ENCODE measurements around the gene SCRT2.
"Not testable (repeated sequence)": the region's sequence is repeated elsewhere in the genome, so short reads cannot be mapped to it uniquely, and the experiment has no call there.

The SCRT2 gene

DNA sequence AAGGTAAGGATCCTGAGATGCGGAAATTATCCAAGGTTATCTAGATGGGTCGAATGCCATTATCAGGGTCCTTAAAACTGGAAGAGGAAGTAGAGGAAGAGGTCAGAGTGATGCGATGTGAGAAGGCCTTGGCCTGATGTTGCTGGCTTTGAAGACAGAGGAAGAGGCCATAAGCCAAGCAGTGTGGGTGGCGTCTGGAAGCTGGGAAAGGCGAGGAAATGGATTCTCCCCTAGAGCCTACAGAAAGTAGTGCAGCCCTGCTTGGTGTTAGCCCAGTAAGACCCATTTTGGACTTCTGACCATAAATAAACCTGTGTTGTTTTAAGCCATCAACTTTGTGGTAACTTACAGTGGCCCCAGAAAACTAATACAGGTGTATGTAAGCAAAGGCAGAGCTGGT lies 24.6 kb downstream of the SCRT2 start:
- DNase-seq, result no peak

DNA sequence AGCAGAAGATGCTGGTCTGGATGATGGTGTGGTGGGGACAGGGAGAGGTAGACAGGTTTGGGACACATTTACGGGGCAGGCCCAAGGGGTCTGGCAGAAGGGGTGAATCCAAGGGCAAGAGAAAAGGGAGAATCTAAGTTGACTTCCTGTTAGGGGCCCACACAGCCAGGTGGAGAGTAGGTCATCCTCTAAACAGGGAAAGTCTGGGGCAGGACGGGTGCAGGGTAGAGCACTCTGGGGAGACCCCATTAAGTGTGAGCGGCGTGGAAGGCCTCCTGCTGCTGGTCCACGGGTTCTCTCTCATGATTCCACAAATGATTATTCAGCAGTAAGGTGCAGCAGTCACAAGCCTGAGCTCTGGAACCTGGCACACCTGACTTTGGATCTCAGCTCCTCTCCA lies 25.3 kb downstream of the SCRT2 start:
- no peak for DNase-seq

DNA sequence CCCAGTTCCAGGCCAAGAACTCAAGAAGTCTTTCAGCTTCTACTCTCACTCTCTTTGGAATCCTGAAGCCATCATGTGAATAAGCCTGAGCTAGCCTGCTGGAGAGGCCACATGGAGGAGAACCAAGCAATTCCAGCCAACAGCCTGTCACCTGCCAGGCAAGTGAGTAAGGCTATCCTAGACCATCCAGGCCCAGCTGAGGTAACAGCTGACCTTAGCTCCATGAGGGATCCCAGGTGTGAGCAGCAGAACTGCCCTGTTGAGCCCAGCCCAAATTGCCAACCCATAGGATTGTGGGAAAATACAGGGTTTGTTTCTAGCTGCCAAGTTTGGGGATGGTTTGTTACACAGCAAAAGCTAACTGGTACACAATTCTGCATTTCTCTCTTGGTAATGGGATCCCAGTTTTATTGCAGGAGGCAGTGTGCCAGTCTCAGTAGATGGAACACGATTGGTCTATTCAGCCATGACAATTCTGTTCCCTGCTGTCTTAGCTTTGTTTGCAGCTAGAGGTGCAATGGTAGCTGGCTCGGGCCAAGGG lies 28.1 kb downstream of the SCRT2 start:
- no peak for DNase-seq

DNA sequence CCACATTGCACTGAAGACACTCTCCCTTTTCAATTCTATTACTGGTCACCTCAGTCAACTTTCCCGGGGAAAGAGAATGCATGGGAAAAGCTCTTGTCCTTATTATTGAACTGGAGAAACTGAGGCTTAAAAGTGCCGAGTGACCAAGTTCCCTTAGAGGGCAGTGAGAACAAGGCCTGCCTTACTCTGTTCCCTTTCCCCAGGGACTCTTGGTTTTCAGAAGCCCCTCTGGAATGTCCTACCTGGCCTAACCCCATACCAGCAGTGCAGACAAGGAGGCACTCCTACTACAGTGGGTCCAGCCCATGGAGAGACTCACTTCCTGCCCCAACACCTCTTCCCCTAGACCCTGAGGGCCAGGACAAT lies 28.8 kb downstream of the SCRT2 start:
- no peak for DNase-seq

DNA sequence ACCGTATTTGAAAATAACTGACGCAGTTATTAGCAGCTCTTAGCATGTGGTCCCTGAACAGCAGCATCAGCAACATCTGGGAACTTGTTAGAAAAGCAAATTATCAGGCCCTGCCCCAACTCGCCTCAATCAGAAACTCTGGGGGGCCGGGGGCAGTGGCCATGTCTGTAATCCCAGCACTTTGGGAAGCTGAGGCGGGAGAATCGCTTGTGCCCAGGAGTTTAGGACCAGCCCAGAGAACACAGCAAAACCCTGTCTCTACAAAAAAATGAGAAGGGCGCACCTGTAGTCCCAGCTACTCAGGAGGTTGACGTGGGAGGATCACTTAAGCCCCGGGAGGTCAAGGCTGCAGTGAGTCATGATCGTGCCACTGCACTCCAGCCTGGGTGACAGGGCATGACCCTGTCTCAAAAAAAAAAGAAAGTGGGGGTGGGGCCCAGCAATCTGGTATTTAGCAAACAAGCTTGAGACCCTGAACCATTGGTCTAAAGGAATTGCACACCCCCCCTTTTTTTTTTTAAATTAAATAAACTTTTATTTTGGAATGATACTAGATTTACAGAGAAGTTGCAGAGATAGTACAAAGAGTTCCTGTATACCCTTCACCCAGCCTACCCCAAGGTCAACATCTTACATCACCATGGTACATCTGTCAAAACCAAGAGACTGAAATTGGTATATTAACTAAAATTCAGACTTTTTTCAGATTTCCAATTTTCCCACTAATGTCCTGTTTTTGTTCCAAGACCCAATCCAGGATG lies 29.3 kb downstream of the SCRT2 start:
- no peak for DNase-seq

DNA sequence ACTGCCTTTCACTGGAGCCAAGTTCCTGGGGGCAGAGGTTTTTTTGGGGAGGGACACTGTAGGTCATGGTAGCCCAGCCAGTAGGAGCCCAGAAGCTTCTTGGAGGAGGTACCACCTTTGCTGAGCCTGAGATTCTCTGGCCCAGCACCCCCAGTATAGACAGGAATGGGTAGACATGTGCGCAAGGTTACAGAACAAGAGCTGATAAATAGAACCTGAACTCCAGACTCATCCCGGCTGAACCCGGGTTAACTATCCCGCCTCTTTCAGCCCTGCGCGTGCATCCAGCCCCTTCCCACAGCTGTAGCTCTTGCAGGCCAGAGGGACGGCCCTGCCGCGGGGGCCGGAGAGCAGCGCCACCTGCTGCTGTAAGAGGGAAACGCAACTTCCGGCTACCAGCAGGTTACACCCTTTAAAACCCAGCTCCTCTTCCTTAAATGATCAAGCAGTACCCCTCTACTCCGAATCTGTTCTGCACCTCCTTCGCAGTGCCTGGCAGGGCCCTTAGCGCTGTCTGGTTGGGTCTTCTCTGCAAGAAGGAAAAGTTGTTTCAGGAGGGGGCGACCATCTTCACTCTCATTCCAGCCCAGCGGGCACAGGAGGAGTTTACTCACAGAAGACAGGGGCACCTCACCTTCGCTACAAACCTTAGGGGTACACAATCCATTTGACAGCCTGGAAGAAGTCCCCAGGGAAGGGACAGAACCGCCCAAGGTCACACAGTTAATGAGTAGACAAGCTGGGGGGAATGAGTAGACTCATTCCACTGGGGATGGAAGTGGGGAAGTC lies 30.1 kb downstream of the SCRT2 start:
- peak; percentile 58 for DNase-seq

DNA sequence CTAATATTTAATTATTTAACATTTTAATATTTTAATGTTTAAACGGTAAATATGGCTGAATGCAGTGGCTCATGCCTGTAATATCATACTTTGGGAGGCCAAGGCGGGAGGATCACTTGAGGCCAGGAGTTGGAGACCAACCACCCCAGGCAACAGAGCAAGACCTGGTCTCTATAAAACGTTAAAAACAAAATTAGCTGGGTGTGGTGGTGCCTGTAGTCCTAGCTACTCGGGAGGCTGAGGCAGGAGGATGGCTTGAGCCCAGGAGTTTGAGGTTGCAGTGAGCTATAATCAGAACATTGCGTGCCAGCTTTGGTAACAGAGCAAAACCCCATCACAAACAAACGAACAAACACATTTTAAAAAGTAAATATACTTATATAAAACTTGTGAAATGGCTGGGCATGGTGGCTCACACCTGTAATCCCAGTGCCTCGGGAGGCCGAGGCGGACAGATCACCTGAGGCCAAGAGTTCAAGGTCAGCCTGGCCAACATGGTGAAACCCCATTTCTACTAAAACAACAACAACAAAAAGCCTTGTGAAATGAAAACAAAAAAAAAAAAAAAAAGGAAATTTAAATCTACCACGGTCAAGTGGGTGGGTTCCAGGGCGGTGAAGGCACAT lies 30.8 kb downstream of the SCRT2 start:
- DNase-seq, result no peak

DNA sequence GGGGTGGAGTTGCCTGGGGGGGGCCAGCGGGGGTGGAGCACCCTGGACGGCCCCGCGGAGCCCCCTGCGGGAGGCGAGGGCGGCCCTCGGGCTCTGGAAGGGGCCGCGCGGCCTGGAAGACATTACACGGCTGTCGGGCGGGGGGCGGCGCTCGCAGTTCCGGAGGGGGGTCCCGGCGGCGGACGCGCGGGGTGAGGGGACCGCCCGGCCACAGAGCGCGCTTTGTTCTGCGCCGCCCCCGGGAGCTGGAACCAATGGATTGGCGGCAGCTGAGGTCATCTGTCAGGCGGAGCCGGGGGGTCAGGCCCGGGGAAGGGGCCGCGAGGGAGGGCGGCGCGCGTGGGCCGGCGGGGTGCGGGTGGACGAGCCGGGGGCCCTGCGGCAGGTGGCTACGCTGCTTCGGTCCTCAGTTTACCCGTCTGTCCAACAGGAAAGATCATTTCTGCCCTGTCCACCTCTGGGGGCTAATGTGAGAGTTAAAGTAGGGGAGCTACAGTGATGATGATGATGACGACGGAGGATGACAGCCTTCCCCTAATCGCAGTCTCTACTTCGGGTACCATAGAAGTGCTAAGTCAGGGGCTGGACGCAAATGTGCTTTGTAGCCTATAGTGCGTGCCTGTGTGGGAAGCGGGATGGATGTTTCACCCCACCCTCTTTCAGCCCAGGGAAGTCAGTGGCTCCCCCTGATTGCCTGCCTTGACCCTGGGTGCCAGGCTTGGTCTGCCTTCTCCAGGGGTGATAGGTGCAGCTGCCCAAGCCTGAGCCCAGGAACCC lies 33.0 kb downstream of the SCRT2 start:
- no peak for DNase-seq

DNA sequence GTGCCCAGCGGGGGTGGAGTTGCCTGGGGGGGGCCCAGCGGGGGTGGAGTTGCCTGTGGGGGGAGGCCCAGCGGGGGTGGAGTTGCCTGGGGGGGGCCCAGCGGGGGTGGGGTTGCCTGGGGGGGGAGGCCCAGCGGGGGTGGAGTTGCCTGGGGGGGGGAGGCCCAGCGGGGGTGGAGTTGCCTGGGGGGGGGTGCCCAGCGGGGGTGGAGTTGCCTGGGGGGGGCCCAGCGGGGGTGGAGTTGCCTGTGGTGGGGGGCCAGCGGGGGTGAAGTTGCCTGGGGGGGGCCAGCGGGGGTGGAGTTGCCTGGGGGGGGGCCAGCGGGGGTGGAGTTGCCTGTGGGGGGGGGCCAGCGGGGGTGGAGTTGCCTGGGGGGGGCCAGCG lies 33.6 kb downstream of the SCRT2 start:
- DNase-seq, result not testable (repeated sequence)

DNA sequence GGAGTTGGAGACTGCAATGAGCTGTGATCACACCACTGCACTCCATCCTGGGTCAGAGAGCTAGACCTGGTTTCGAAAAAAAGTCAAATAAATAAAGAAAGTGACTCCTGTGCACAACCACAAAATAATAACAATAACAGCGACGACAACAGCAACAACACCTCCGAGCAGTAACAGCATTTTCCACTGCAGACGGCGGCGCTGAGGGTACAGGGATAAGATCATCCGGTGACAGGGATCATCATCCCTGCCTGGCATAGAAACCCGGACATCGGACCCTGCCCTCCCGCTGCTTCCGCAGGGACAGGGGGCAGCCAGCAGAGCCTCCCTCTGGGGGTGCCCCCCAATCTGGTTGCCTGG lies 34.1 kb downstream of the SCRT2 start:
- DNase-seq, result no peak

DNA sequence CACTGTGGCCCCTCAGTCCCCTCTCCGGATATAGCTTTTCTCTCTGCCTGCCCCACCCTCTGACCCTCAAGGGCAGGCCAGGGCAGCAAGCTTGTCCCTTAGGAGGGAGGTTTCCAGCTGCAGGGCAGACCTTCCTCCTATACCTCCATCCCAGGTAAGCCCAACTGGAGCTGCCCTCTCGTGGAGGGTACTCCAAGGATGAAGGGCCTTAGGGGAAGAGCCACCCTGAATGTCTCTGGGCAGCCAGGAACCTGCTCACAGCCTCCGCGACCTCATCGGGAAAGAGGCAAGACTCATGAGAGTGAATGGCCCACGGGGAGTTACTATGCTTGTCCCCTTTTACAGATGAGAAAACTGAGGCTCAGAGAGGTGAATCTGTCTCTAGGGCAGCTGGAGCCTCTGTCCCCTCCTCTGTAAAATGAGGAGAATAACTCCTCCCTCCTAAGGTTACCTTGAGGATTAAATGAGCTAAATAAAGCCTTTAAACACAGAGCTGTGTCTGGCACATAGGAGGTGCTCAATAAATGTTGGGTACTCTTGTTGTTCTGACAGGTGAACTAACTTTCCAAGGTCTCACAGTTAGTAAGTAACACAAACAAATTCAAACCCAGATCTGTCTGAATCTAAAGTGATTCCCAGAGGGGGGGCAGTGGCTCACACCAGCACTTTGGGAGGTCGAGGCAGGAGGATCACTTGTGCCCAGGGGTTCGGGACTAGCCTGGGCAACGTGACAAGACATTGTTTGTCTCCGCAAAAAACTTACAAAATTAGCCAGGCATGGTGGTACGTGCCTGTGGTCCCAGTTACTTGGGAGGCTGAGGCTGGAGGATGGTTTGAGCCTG lies 34.7 kb downstream of the SCRT2 start:
- no peak for DNase-seq

DNA sequence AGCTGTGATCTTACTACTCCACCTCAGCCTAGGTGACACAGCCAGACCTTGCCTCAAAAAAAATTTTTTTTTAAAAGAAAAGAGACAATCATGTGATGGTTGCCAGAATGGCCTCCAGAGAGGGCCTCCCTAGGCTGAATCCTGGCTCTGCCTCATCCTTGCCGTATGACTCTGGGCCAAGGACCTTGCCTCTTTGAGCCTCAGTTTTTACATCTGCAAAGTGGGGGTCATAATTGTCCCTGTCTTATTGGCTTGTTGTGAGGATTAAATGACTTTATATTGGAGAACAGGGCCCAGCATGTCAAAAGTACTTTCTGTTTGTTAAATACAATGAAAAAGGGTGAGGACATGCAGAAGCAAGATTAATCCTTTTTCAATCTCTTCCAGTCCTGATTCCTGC lies 37.0 kb downstream of the SCRT2 start:
- no peak for DNase-seq

DNA sequence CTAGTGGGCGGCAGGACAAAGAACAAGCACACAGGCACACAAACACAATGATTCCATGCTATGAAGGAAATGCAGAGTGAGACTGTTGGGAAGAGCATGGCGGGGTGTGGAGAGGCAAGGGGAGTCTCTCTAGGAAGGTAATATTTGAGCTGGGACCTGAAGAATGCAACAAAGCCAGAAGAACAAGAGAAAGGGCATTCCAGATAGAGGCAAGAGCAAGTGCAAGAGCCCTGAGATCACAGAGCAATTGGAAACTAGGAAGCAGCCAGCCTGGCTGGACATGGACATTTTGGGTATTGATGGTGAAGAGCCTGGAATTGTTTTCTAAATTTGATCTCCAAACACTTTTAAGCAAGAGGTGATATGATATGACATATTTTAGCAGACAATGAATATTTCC lies 38.0 kb downstream of the SCRT2 start:
- no peak for DNase-seq

DNA sequence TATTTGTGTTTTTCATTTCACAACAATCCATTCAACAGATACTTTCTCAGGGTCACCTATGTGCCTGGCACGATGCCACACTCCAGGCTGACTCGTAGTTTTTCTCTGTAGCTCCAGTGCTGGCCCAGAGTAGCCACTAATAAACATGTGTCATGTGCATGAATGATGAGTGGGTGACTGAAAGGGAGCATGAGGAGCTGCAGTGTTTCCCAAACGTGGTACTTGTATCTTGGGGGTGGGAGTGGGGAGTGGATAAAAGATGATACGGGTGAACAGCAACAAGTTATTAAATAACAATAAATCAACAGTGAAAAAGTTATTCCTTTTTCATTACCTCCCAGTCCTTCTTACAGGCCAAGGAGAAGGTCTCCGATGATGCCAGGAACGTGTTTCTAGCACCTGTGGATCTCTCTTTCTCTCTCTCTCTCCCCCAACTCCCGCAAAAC lies 39.7 kb downstream of the SCRT2 start:
- no peak for DNase-seq

DNA sequence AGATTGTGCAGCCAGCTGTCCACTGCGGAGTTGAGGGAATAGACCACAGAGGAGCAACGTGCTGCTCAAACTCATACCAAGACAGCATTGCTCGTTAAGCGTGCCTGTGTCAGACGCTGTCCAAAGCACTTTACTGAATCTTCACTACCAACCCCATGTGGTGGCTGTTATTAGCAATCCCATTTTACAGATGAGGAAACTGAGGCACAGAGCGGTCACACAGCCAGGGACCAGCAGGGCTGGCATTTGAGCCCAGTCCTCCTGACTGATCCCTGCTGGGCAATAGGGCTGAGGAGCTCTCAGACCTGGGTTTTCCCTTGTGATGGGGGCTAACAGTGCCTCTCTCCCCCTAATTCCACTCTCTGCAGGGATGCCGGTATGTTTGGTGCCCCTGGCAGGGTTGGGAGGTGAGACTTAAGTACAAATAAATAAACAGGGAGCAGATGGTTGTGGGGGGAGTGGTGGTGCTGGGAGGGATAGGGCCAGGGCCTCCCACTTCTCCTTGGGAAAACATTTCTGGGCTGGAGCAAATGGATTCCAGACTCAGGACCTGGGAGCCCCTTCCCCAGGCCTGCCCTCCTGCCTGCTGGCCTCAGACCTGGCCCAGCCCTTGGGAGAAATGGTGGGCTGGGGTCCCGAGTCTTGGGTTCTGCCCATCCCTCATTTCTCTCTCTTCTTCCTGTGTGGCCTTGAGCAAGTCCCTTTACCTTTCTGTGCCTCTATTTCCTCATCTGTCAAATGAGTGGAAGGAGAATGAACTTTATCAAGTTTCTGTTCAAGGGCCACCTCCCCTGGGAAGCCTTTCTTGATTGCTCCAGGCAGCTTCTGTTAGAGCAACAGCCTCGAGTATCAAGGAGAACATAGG lies 40.3 kb downstream of the SCRT2 start:
- DNase-seq, result no peak

DNA sequence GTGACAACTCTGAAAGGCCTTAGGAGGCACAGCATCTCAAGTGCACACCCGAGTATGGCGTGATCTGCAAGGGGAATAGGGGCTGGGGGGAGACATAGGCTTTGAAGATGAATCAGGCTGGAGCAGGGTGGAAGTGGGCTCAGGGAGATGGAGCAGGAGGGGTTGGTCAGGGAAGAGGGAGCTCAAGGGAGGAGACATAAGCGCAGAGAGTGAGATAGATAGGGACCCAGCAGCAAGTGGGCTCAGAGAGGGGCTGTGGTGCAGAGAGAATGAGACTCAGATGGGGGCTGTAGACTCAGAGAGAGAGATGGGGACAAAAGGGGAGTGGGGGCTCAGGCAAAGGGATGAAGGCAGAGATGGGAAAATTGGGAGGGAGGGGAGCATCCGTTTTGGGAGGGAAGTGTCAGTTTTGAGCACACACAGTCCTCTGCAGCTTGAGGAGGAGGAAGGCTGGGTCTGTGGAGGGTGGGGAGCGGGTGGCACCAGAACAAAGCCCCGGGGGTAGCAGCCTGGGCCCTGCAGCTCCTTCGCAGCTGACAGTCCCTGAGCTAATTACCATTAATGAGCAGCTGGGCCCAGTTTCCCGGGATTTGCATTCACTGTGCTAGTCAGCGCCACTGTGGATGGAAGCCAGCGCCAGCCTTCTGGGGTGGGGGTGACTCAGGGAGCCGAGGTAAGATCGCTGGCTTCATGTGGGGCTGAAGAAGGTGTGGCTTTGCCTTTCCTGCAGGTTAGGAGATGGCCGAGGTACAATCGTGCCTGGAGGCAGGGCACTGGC lies 41.3 kb downstream of the SCRT2 start:
- DNase-seq, result no peak

DNA sequence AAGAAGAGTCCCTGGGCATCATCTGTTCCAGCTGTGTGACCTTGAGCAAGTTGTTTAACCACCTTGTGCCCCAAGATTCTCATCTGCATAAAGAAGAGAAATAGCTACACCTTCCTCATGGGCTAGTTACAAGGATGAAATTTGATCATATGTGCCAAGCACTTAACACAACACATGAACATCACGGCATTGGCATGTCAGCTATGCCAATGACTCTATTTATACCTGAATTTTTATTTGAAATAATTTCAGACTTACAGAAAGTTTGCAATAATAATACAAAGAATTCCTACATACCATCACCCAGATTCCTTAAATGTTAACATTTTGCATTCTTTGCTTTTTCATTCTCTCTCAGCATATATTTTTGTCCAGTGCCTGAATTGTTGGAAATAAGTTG lies 44.5 kb downstream of the SCRT2 start:
- no peak for DNase-seq

DNA sequence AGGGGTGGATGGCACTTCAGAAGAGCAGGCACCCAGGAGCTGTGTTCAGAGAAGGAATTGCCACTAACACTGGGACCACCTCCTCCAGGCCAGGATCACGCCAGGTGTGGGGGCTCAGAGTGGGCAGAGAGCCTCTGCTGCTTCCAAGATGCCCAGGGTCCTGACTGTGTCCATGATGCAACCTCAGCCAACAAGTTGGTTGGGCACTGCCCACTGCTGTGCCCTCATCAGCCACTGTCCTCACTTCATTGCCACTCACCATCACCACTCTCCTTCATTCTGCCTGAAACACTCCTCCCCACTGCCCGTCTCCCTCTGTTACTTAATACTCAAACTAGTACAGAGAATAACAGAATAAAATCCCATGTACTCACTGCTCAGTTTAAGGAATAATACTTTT lies 49.0 kb downstream of the SCRT2 start:
- DNase-seq, result no peak

DNA sequence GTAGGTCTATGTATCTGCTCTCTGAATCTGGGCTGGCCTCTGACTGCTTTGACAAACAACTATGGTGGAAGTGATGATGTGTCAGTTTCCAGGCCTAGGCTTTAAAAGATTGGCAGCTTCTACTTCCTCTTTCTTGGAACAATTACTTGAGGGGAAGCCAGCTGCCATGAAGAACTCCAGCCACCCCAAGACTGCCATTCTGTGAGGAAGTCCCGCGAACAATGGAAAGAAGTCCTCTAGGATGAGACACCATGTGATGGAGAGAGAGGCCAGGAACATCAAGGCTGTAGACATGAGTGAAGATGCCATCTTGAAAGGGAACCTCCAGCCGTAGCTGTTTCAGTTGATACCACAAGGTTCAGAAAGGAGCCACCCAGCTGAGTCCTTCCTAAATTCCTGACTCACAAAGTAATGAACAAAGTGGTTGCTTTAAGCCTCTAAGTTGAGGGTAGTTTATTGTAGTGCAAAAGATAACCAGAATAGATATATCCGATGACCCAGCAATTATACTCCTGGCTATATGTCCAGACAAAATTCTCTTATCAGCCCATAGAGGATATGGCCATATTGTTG lies 50.2 kb downstream of the SCRT2 start:
- DNase-seq, result no peak

DNA sequence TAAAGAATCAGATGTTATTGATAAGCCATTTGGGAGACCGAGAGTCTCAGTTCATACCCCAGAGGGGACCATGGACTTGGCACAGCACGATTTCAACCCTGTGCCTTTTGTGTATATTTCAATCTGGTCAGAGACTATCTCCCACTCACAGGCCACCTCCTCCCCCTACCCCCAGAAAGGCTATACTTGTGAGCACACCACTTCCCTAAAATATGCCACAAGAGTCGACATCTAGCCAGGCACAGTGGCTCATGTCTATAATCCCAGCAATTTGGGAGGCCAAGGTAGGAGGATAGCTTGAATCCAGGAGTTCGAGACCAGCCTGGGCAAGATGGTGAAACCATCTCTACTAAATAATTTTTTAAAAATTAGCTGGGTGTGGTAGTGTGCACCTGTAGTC lies 51.9 kb downstream of the SCRT2 start:
- no peak for DNase-seq

Measured in activated gamma-delta T cell treated with Interleukin-2 at 50 U/mL for 16 hours (primary cell).